HG02623 (cell line): ENCODE measurements around the gene IGLON5.

Experiments
- ATAC-seq: cut with Tn5 transposase; IDR thresholded peaks from one replicate; pipeline ENCODE4 v1.9.1; 2021; ENCODE audit warnings: moderate library complexity; ENCODE audit not compliant: unreplicated experiment

IGLON5 gene

DNA sequence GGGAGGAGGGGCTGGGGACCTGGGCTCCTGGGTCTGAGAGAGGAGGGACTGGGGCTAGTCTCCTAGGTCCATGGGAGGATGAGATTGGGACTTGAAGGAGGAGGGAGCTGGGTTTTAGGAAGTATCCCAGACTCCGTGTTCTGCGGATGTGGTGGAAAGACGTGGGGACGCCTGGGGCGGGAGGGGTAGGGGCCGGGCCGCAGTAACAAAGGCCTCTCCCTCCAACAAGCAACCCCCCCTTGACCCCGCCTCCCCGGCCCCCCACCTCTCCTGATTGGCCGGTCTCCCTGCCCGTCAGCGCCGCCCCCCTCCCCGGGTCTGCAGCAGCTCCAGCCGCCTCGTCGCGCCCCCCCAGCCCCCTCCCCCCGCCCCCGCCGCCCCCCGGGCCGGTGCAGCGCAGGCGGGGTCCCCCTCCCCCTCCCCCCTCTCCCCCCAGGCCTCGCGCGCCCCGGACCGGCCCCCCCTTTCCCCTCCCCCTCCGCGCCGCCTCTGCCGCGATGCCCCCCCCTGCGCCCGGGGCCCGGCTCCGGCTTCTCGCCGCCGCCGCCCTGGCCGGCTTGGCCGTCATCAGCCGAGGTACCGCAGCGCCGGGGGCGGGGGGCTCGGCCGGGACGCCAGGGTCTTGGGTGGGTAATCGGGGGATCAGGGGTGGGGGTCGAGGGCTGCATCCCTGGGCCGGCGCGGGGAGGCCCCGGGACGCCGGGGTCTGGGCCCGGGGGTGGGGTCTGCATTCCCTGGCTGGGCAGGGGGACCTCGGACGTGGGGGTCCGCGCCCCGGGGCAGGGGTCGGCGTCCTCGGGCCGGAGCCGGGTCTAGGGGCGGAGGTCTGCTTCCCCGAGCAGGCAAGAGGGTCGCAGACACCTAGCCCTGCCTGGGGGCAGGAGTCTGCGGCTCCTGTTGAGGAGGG is at the start of gene IGLON5:
Gene IGLON5, plus strand, starts transcription at position 294 of the 907 bp plus-strand sequence. Its CDS starts 204 bp downstream, at position 498.
- no peak for ATAC-seq

DNA sequence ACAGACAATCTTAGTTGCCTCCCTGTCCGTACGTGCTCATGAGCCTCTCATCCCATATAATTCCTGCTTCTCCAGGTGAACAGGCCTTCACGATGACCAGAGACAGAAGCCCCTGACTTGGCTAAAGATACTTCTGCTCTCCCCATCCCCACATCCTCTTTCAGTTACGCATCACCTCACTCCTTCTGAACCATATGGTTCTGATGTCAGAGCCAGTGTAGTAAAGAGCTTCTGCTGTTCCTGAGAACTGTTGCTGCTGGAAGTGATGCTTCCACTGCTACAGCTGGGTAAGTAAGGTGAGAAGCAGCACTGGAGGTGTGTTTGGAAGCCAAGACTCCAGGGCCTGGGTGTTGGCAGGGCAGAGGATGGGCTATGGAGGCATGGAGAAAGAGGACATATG is 47.6 kb upstream of the IGLON5 start:
- no peak for ATAC-seq

DNA sequence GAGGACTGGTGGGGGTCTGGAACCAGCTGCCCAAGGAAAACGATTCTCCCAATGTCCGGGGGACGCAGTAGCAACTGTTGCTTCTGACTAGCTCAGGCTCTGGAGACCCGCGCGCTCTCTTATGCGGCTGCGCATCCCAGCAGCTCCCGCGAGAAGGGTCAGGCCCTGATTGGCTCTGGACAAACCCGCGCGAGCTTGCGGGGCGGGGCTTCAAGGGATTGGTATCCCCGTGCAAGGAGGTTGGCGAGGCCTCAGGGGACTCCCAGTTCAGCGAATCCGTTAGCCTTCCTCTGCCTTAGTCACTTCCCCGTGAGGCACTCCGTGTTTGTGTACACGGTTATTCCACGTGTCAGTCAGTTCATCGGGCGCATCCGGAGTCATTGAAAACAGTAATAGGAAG is 40.4 kb upstream of the IGLON5 start:
- ATAC-seq: no peak

DNA sequence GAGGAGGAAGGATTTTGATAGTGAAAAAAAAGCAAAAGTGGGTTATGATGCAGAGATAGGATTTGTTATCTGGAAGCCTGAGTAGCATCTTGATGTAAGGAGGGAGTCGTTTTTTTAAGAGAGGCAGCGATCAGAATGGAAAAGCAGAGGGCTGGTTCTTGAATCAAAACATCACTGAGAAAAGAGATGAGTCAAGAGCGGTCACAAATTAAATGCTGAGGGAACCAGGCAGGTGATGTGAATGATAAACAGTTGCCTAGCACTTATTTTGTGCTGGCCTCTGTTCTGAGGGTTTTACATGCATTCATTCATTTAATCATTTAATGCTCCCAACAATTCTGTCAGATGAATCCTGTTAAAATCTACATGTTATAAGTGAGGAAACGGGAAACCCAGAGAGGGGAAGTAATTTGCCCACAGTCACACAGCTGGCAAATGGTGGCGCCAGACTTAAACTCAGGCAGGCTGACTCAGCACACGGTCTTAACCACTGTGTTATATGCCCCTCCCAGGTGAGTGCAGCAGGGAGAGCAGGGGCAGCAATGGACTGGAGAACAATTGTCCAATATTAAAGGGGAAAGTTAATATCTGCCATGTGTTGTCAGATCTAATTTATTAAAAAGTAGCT is 39.1 kb upstream of the IGLON5 start:
- ATAC-seq: no peak

DNA sequence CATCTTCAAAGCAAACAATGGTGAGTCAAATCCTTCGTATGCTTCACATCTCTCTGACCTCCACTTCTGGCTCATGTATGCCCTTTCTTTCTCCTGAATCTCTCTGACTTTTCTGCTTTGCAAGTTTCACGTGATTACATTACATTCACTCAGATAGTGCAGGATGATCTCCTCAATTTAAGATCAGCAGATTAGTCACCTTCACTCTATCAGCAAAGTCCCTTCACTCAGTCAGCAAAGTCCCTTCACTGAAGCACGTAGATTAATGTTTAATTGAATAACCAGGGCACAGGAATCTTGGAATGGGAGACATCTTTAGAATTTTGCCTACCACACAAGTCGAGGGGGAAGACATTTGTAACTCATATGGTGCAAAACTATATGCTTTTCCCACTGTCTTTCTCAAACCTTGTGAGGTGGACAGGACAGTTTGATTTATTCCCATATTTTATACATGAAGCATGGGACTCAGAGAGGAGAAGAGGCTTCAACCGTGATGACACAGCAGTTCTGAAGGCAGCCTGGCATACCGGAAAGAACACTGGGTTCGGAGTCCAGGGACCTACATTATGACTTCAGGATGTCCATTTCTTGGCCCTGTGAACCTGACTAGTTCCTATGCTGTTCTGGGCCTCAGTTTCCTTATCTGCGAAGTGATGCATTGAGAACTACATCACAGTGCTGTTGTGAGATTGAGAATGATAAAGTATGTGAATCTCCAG is 37.2 kb upstream of the IGLON5 start:
- ATAC-seq: no peak

DNA sequence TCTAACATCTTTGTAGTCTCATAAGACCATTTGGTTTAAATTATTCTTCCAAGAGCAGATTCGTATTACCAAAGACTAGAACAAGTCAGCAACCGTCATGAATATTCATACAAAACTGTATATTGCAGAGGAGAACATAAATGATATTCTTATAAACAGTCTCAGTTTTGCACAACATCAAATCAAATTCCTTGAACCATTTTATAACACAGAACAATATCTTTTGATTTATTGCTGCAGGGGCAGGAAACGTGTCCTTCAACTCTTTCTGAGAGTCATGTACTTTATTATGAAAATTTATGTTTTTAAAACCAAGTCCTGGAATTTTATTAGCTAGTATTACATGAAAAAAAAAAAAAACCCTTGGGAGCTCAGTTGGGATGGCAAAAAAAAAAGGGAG is 34.3 kb upstream of the IGLON5 start:
- no peak for ATAC-seq

DNA sequence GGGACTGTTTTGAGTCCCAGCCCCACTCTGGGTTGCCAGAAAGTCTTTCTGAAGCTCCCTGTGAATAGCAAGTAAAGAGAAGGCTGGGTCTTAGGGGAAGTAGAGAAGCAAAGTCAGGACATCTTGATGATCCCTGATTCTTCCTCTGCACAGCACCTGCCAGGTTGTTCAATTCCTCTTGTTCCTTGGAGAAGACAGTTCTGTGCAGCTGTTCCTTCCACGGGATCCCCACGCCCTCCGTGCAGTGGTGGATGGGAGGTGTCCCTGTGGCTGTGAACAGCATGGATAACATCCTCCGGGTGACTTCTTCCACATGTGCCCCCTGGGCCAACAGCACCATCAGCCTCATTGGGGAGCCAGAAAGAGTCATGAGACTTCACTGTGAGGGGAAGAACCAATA is 29.1 kb upstream of the IGLON5 start:
- ATAC-seq: no peak

DNA sequence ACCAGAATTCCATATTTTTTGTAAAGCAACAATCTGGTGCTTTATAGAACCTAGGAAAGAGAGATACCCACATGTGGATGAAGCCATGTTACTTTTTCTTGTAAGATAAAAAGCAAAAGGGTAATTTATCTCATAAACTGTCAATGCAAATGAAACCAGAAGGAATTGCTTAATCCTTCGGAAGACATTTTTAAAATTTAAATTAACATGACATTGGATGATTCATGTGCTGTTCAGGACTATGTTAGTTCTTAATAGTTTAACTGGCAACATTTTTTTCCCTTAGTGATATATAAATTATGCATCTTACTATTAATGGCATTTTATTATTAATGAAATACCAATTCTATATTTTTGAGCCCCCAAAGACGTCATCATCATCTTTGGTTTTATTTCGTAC is 25.8 kb upstream of the IGLON5 start:
- ATAC-seq: no peak

DNA sequence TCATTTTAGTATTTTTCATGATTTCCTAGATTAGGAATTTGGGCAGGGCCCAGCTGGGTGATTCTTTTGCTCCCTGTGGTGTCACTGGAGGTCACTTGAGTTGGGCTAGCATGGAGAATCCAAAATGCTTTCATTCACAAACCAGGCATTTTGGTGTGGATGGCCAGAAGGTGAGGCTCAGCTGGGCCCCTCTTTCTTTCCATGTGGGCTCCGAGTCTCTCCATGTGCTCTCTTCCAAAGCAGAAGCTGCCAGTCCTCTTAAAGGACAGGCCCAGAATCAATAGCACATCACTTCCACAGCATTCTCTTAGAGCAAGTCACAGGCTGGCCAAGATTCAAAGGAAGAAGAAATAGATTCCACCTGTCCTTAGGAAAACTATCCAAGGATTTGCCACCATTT is 21.8 kb upstream of the IGLON5 start:
- ATAC-seq: no peak

DNA sequence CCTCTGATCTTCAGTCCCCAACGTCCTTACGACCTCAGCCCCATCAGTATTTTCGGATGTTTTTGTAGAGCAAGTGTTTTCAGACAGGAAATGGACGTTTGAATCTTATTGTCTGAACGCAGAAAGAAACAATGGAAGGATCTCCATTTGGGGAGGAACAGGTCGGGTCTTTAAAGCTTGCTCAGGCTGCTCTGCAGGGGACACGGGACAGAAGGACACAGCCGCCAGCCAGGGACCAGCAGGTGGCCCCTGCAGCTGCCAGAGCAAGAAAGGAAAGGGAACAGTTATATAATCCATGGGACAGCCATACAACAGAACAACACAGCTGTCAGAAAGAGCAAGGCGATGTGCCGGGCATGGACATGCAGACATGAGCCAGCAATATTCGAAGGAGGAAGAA is 18.5 kb upstream of the IGLON5 start:
- ATAC-seq: no peak

DNA sequence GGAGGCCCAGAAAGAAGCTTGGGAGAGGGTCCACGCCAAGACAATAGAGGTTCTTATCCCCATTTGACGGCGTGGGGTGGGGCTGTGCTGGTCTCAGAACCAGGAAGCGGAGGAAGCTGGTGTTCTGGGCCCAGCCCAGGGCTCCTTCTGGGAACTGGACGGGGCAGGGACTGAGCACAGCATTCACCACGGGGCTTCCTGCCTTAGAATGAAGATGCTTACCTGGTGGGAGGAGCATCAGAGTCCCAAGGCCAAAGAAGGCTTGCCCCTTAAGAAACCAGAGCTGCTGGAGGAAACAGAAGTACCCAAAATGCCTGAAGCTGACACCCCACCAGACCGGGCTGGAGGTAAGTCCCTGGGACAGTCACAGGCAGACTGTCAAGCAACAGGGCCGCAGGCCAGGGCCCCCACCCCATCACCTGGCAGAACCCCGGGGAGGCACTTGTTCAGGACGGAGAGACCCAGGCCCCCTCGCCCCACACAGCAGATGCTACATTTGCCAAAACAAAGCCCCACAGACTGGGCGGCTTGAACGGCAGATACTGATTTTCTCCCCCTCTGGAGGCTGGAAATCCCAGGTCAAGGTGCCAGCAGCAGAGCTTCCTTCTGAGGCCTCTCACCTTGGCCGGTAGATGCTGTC is 17.8 kb upstream of the IGLON5 start:
- ATAC-seq: no peak

DNA sequence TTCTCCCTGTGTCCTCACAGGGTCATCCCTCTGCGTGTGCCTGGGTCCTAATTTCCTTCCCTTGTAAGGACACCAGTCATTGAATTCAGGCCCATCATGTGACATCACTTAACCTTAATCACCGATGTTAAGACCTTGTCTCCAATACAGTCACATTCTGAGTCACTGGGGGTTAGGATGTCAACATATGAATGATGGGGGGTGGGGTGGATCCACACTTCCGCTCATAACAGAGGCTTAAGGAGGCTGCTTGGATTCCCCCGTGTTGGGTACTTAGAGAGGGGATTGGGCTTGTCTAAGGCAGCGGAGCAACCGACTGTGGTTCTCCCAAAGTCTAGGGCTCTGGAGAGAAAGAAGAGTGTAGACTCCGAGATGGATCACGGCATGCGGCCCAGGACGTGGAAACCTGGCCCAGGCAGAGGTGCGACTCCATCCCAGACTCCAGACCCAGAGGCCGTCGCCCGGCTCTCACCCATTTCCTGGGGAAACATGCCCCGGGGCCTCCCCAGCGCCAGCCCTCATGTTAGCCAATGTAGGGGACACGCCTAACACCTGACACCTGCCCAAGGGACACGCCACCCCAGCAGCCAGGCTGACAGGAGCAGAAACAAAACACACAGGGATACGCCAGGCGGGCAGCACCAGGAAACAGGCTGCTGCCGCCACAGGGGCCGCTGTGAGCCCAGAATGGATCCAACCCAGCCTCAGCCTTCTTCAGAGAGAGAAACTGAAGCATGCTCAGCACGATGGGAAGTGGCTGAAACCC is 17.1 kb upstream of the IGLON5 start:
- ATAC-seq: no peak

DNA sequence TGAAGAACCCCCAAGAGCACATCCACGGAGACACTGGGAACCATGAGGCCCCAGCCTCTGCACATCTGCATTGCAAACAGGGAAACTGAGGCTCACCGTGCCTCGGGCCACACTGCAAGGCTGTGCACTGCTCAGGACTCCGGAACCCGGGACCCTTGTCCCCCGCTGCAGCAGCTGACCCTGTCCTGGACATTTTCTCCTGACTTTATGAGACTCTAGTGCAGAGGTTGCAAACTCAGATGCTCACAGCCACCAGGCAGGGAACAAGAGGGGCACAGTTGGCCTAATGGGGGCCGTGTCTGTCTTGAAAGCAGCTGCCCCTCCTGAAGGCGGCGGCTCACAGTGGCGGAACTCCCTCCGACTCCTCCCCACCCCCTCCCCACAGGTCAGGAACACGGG is 16.5 kb upstream of the IGLON5 start:
- ATAC-seq: no peak

DNA sequence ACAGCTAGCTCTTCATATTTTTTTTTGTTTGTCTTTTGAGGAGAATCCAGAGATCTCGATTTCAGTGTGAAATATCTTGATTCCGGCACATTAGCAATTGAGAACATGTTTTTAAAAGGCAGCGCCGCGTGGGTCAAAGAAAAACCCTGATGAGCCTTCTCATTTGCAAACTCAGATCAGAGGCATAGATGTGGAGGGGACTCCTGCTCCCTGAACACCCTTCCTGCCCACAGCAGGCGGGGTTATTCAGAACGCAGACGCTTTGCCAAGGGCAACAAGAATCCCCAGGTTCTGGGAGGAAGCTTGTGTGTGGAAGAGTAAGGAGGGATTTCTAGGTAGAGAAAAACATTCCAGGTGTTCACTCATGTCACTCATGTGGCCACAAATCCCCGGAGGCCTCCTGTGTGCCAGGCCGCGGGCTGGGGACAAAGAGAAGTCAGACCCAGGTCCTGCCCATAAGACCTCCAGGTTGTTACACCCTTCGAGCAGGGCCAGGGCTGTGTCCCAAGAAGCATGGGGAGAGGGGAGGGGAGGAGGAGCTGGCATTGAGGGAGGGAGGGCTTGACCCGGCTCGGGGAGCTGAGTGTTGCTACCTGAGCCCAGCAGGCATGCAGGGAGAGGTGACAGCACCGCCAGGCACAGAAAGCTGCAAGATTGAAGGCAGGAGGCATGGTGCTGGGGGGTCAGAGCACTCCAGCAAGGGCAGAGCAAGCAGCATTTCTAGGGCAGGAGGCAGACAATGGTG is 15.9 kb upstream of the IGLON5 start:
- ATAC-seq: no peak

DNA sequence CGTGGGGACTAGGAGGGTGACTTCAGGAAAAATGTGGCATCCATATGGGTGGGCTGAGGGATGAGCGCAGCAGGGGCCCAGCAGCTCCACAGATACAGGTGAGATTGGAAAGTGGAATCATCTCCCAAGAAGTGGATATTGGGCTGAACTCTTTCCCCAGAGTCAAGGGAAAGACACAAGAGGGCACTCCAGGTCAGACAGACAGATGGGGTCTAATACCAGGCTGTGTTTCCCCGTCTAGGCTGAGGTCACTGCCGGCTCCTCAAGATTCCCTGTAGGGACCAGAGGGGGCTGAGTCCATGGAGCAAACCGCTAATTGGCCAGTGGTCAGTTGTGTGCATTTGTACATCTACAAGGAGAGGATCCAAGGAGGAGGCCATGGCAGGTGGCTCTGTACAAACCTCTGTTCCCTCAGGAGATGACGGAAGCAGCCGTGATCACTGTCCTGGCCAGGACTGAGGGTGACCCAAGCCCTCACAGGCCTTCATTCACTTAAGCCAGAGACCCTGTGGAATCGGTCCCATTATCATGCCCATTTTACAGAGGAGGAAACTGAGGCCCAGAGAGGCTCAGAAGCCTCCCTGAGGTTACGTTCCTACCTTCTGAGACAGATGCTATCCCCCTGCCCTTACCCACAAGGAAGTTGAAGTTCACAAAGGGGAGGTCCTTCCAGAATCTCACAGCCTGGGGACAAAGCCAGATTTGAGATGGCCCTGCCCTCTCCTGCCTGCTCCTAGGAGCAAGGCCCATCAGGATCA is 14.9 kb upstream of the IGLON5 start:
- no peak for ATAC-seq

DNA sequence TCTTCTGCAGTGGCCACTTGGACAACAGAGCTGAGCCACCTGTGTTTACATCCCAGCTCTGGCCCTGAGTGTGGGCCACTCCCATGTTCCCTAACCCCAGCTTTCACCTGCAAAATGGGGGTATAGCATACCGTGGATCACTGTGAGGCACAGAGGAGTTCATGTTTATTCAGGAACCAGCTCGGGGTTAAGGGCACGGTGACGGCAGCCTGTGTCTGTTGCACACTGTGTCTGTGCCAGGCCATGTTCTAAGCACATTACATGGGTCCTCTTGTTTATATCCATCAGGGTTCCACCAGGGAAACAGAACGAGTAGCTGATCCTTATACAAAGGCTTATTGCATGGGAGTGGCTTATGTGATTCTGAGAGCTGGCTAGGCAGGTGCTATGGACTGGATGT is 14.0 kb upstream of the IGLON5 start:
- ATAC-seq: no peak

DNA sequence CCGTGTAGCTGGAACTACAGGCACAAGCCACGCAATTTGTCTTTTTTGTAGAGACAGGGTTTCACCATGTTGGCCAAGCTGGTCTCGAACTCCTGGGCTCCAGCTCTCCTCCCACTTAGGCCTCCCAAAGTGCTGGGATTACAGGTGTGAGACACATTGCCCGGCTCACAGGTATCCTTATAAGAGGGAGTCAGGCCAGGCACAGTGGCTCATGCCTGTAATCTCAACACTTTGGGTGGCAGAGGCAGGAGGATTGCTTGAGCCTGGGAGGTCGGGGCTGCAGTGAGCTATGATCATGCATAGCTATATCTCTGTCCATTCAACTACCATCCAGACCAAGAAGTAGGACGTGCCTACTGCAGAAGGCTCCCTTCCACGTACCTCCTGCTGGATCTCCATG is 10.2 kb upstream of the IGLON5 start:
- no peak for ATAC-seq

DNA sequence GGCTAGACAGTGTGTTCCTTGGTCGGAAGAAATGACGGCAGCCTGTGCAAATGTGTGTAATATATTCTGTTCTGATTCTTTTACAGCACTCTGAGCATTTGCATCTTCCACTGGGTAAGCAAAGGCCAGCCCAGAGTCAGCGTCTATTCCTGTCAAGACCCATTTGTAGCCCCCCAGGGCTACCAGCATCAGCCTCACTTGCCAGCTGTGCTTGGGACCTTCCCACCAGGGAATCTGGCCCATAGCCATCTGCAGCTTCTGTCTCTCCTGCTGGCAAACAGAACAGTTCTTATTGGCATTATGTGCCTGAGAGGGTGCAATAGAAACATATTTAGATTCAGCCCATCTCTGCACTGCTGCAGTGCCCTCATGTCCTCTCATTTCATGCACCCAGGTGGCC is 6.0 kb upstream of the IGLON5 start:
- ATAC-seq: no peak

DNA sequence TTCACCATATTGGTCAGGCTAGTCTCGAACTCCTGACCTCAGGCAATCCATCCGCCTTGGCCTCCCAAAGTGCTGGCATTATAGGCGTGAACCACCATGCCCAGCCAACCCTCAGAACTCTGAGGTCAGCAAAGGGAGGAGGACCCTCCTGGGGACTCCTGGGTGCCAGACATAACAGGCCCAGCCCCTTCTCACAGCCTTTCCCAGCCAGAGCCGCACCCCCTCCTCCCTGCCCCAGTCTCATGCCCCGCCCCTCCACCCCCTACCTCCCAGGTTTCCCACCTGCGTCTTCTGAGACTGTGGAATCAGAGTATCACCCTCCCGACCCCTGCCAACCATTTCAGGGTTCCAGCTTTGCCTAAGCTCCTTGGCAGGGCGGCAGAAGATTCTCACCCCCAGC is 5.2 kb downstream of the IGLON5 start:
- no peak for ATAC-seq
